Lower lobe of right lung (tissue), 2 donors: ENCODE measurements around the gene C12orf42. TPM values are rescaled to one million over a fixed set of nuclear protein-coding genes. Genes with fewer than 3 reads are reported as not detected.
"Not testable (repeated sequence)": the region's sequence is repeated elsewhere in the genome, so short reads cannot be mapped to it uniquely, and the experiment has no call there.

ENCODE experiments used
- ATAC-seq, 2 donors: fragments of 200-7000 bp; cut with Tn5 transposase; one replicate each; pipeline ENCODE4 v1.9.1; 2020 to 2022; ENCODE audit warnings: mild to moderate bottlenecking in 2 of 2, moderate library complexity in 2 of 2
- DNase-seq: peaks from one replicate; pipeline ENCODE4 v3.0.0-alpha.2; 2020
- H3K27ac ChIP-seq: fragments of 200-600 bp; one replicate; pipeline ENCODE4 v1.8.0; 2022
- H3K27me3 ChIP-seq: fragments of 200-600 bp; one replicate; pipeline ENCODE4 v1.8.0; 2022; ENCODE audit warnings: low read depth
- H3K36me3 ChIP-seq: fragments of 200-600 bp; one replicate; pipeline ENCODE4 v1.8.0; 2022; ENCODE audit warnings: mild to moderate bottlenecking
- H3K4me1 ChIP-seq: fragments of 200-600 bp; one replicate; pipeline ENCODE4 v1.8.0; 2022
- H3K4me3 ChIP-seq: fragments of 200-600 bp; one replicate; pipeline ENCODE4 v1.8.0; 2022; ENCODE audit warnings: mild to moderate bottlenecking
- H3K9me3 ChIP-seq: fragments of 200-600 bp; one replicate; pipeline ENCODE4 v1.8.0; 2022
- intact Hi-C: fragments of 100-400 bp; cut with DNase I; formaldehyde crosslinking; loops from one replicate; pipeline ENCODE4 v1.11.0; 2022
- total RNA-seq: library from RNA; stranded (reverse); fragmentation: NEBNext Ultra II Directional; extraction: Animal tissue kit (Norgen Biotek cat#: 25700); gene quantifications from one replicate; pipeline ENCODE4 v1.2.1, GENCODE V29; 2021
- TF ChIP-seq, protein P1 (sequence below): fragments of 200-600 bp; IDR thresholded peaks from one replicate; pipeline ENCODE4 v1.8.0; 2022; ENCODE audit warnings: antibody characterized with exemption, mild to moderate bottlenecking
- donor health status: DM: no; HTN: yes; CAD: no; lungs with severe emphysema.

The C12orf42 gene
- total RNA-seq, 1 donor from 2014 or later = not detected

DNA sequence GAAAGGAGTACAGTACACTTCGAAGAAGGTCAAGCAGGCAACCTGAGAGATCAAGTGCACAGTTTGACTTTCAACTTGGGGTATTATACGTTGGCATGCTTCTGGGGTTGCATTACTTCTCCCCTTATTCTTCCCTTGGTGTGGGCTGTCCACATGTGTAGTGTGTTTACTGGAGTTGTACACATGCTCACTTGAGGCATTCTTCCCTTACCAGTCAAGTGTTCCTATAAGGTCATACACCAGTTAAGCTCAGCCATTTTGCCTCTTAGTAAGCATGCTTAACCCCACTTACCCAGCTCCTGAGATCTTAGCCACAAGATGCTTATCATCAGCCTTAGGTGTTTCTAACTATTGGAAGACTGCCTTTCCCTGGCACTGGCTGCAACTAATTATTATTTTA lies 63.8 kb downstream of the C12orf42 start:
- ATAC-seq (peak; percentile 57 to 86), DNase-seq (no peak)
- Histone ChIP-seq H3K36me3 (no peaks in the 10 kb centered on the region), H3K9me3 (no peaks in the 10 kb centered on the region), H3K4me3 (no peak overlapping the region), H3K27me3 (no peaks in the 10 kb centered on the region), H3K4me1 (no peaks in the 10 kb centered on the region), H3K27ac (no peak overlapping the region)
- TF ChIP-seq, protein P1, sequence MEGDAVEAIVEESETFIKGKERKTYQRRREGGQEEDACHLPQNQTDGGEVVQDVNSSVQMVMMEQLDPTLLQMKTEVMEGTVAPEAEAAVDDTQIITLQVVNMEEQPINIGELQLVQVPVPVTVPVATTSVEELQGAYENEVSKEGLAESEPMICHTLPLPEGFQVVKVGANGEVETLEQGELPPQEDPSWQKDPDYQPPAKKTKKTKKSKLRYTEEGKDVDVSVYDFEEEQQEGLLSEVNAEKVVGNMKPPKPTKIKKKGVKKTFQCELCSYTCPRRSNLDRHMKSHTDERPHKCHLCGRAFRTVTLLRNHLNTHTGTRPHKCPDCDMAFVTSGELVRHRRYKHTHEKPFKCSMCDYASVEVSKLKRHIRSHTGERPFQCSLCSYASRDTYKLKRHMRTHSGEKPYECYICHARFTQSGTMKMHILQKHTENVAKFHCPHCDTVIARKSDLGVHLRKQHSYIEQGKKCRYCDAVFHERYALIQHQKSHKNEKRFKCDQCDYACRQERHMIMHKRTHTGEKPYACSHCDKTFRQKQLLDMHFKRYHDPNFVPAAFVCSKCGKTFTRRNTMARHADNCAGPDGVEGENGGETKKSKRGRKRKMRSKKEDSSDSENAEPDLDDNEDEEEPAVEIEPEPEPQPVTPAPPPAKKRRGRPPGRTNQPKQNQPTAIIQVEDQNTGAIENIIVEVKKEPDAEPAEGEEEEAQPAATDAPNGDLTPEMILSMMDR = no peak
- intact Hi-C loops = no loop called here

DNA sequence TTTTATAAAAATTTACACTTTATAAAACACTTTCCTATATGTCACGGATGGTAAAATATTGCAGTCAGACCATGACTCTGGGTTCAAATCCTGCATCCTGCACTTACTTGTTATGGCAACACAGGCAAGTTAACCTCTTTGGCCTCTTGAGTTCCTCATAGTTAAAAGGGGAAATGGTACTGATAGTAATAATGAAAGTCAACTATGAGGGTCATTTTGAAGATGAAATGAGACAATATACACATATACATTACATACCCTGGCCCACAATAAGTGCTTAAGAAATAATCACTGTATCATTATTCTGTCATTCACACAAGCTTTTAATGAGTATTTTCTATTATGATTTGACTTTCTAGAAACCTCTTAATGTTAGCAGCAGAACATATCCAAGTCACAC lies 64.4 kb downstream of the C12orf42 start:
- intact Hi-C loops = no loop called here
- H3K4me1 ChIP-seq = no peaks in the 10 kb centered on the region
- TF ChIP-seq, protein P1 = no peak
- no peaks in the 10 kb centered on the region for H3K9me3 ChIP-seq
- H3K27ac ChIP-seq = no peak overlapping the region
- H3K36me3 ChIP-seq = no peaks in the 10 kb centered on the region
- no peaks in the 10 kb centered on the region for H3K27me3 ChIP-seq
- DNase-seq (no peak), ATAC-seq (no peak)
- no peak overlapping the region for H3K4me3 ChIP-seq

DNA sequence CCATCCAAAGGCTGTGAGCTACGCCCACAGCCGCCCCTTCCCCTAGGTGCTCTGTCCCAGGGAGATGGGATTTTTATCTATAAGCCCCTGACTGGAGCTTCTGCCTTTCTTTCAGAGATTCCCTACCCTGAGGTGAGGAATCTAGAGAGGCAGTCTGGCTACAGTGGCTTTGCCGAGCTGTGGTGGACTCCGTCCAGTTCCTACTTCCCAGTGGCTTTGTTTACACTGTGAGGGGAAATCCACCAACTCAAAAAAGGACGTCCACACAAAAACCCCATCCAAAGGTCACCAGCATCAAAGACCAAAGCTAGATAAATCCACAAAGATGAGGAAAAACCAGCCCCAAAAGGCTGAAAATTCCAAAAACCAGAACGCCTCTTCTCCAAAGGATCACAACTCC lies 70.1 kb downstream of the C12orf42 start:
- DNase-seq = not testable (repeated sequence)

DNA sequence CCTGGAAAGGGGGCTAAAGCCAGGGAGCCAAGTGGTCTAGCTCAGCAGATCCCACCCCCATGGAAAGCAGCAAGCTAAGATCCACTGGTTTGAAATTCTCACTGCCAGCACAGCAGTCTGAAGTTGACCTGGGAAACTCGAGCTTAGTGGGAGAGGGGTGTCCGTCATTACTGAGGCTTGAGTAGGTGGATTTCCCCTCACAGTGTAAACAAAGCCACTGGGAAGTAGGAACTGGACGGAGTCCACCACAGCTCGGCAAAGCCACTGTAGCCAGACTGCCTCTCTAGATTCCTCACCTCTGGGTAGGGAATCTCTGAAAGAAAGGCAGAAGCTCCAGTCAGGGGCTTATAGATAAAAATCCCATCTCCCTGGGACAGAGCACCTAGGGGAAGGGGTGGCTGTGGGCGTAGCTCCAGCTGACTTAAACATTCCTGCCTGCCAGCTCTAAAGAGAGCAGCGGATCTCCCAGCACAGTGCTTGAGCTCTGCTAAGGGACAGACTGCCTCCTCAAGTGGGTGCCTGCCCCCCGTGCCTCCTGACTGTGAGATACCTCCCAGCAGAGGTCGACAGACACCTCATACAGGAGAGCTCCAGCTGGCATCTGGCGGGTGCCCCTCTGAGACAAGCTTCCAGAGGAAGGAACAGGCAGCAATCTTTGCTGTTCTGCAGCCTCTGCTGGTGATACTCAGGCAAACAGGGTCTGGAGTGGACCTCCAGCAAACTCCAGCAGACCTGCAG lies 70.8 kb downstream of the C12orf42 start:
- intact Hi-C loops, H3K36me3 ChIP-seq, DNase-seq, H3K9me3 ChIP-seq, H3K27me3 ChIP-seq, ATAC-seq, H3K4me1 ChIP-seq, H3K4me3 ChIP-seq, H3K27ac ChIP-seq: not testable (repeated sequence)

More for the DNA sequence above, 70.1 kb downstream of the C12orf42 start:
- intact Hi-C loops, H3K4me1 ChIP-seq, H3K27ac ChIP-seq, H3K4me3 ChIP-seq, ATAC-seq, H3K27me3 ChIP-seq, H3K36me3 ChIP-seq, H3K9me3 ChIP-seq: not testable (repeated sequence)

DNA sequence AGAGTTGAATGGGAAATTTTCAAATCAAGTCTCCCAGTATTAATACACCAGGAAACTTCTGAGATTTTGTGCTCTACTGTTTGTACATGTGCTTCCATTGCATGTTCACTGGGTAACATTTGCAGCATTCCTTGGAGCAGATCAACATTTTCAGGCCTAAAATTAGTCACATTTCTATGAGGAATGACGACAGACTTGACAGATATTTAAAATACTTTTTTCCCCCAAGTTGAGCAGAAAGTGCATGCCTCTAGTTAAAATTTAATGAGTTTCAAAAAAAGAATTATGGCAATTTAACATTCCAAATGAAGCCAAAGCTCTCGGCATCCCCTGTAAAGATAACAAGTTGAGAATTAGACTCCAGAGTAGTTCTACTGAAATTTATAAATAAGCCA lies 72.3 kb downstream of the C12orf42 start:
- no peaks in the 10 kb centered on the region for H3K4me1 ChIP-seq
- H3K4me3 ChIP-seq = no peak overlapping the region
- ATAC-seq = no peak
- no peaks in the 10 kb centered on the region for H3K36me3 ChIP-seq
- intact Hi-C loops = no loop called here
- TF ChIP-seq, protein P1 = no peak
- H3K27me3 ChIP-seq = no peaks in the 10 kb centered on the region
- no peak overlapping the region for H3K27ac ChIP-seq
- no peaks in the 10 kb centered on the region for H3K9me3 ChIP-seq
- DNase-seq = no peak

DNA sequence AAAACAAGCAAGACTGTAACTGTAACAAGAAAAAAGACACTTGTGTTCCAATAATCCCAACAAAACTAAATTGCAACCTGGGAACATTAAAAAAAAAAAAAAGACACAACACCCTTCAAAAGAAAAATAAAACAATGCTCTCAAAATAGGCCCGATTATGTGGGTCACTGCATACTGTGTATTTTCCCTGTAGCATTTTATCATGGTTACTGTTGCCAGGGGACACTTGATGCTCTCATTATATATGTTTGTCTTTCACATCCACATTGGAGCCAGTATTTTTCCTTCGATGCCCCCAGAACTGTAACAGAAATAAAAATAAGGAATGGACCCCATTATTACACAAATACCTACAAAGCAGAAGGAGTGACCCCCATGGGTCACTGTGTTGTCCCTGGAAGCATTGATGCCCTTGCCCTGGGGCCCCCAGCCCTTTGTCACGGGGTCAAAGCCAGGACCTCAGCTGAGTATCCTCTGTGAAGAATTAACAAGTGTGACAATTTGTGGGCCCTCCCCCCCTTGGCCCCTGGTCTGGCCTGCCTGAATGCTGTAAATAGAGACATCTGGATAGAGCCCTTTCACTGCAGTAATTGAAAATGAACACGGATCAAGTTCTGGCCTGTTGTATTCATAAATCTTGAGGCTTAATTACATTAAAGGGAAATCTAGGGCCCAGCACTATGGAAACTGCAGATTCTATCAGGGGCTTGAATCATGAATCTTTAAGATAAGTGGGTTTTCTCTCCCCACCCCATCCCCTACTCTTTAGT lies 72.8 kb downstream of the C12orf42 start:
- Histone ChIP-seq H3K27ac (no peak overlapping the region), H3K9me3 (no peaks in the 10 kb centered on the region), H3K4me1 (no peaks in the 10 kb centered on the region), H3K27me3 (no peaks in the 10 kb centered on the region), H3K36me3 (no peaks in the 10 kb centered on the region), H3K4me3 (no peak overlapping the region)
- intact Hi-C loops = no loop called here
- no peak for ATAC-seq
- TF ChIP-seq, protein P1 = no peak
- no peak for DNase-seq
